Body of pancreas (tissue), 4 donors: ENCODE results near the gene EDC4. TPM values are rescaled to one million over a fixed set of nuclear protein-coding genes. Genes with fewer than 3 reads are reported as not detected.

Experiments used
- ATAC-seq: fragments of 150-250 bp; one replicate; pipeline ENCODE4 v1.9.1; 2016
- DNase-seq, 4 donors: peaks; one replicate each; pipeline ENCODE4 v3.0.0-alpha.2; 2019
- H3K27ac ChIP-seq, 4 donors: fragments of 200-600 bp; sonication (generic); 1 replicate in 3 of 4; 2 replicates in 1 of 4; pipeline versions ENCODE4 v1.5.1 to v1.6.1; 2016 to 2019; ENCODE audit warnings: mild to moderate bottlenecking in 1 of 4, mixed read lengths in 1 of 4, moderate library complexity in 1 of 4
- H3K27me3 ChIP-seq, 2 donors: fragments of 200-600 bp; sonication (generic); one replicate each; pipeline ENCODE4 v1.6.0; 2016; ENCODE audit warnings: mild to moderate bottlenecking in 1 of 2
- H3K36me3 ChIP-seq, 2 donors: fragments of 200-600 bp; sonication (generic); replicated peaks in 1 of 2; 2 replicates each; pipeline ENCODE4 v1.5.1; 2016; ENCODE audit warnings: low read depth in 2 of 2; ENCODE audit not compliant: insufficient read depth in 1 of 2
- H3K4me1 ChIP-seq: fragments of 200-600 bp; sonication (generic); one replicate; pipeline ENCODE4 v1.6.0; 2016
- H3K4me3 ChIP-seq, 2 donors: fragments of 200-600 bp; sonication (generic); 1 replicate in 1 of 2; 2 replicates in 1 of 2; pipeline ENCODE4 v1.5.1; 2016 to 2019
- H3K9me3 ChIP-seq, 3 donors: fragments of 200-600 bp; sonication (generic); 1 replicate in 2 of 3; 2 replicates in 1 of 3; pipeline ENCODE4 v1.5.1; 2016
- POLR2A ChIP-seq, 3 donors: fragments of 450-650 bp; IDR thresholded peaks; one replicate each; pipeline ENCODE4 v1.6.1; 2016; ENCODE audit warnings: antibody characterized with exemption in 3 of 3, mild to moderate bottlenecking in 2 of 3
- WGBS, 2 donors: methylation state at CpG; one replicate each; pipeline ENCODE4 v1.1.5; 2017; 5-methylcytosine and 5-hydroxymethylcytosine counted together
- intact Hi-C: fragments of 100-400 bp; cut with DNase I; formaldehyde crosslinking; loops from one replicate; pipeline ENCODE4 v1.15.1; 2023
- total RNA-seq, 2 donors: library from RNA; depleted of rRNA; stranded (reverse); fragments of >200 nt; gene quantifications; one replicate each; pipeline ENCODE4 v1.1.0, GENCODE V29; 2016
- TF ChIP-seq, protein P1 (sequence below), 7 experiments: fragments of 450-650 bp in 4 of 7; fragments of 200-600 bp in 3 of 7; sonication (generic) in 3 of 7; IDR thresholded peaks; one replicate each; pipeline ENCODE4 v1.5.1; 2016 to 2019; ENCODE audit warnings: antibody characterized with exemption in 7 of 7

The EDC4 gene
- total RNA-seq, 2 donors from 2014 or later: 26.7 to 55.7 TPM

DNA sequence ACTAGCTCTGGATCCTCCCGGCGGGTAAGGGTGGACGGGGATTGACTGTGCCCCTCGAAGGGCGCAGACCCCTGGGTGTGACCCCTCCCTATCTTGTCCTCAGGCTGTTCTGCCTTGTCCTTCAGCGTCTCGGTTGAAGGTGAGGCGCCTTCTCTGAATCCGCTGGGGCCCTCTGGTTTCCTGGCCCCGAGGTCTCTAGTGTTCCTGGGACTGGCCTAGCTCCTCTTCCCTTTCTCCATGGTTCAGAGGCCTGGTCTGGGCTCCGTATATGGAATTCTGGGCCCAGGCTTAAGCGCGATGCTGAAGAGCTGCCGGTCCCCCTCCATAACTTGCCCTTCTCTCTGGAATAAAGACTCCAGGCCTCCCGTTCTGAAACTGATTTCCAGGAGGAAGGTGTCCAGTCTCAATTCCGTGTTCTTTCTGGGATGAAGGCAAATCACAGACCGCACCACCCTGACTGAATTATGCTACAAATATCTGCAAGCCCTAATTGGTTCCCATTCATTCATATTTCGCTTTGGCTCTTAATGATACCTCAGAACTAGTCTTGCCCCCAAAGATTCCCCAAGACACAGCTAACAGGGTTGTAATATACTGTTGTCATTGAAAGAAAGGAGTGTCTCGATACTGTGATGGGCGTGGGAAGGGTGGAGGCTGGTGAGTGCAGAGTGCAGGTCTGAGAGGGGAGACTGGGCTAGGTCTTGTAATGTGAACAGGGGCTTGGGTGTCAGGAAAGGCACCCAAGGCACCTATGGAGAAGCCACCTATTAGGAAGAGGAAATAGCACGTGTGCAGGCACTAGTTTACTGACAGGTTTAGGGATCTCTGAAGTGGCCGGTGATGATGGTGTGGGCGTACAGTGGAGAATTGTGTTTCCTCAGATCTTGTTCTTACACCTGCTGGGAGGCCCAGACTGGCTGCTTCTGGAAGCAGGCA lies 851 bp downstream of the EDC4 start:
- peaks cover 6 to 15% of the 10 kb centered on the region in 2 donors for H3K36me3 ChIP-seq
- WGBS, 2 donors: 10 to 19% methylated on average over 12 to 22 of the region's 23 CpGs

GRCh38 chr16:67874372-67874771 lies 1.5 kb downstream of the EDC4 start:
- DNase-seq: no peak
- H3K36me3 ChIP-seq: peaks cover 13 to 21% of the 10 kb centered on the region in 2 donors
- 36% methylated on average over 3 of the region's 3 CpGs; no CpG with 5 or more reads in 1 of the 2 donors for WGBS, 2 donors

More for the DNA sequence above, 851 bp downstream of the EDC4 start:
- peak overlapping the region; percentile 53 to 80 (median 66) for H3K27ac ChIP-seq
- TF ChIP-seq, protein P1, sequence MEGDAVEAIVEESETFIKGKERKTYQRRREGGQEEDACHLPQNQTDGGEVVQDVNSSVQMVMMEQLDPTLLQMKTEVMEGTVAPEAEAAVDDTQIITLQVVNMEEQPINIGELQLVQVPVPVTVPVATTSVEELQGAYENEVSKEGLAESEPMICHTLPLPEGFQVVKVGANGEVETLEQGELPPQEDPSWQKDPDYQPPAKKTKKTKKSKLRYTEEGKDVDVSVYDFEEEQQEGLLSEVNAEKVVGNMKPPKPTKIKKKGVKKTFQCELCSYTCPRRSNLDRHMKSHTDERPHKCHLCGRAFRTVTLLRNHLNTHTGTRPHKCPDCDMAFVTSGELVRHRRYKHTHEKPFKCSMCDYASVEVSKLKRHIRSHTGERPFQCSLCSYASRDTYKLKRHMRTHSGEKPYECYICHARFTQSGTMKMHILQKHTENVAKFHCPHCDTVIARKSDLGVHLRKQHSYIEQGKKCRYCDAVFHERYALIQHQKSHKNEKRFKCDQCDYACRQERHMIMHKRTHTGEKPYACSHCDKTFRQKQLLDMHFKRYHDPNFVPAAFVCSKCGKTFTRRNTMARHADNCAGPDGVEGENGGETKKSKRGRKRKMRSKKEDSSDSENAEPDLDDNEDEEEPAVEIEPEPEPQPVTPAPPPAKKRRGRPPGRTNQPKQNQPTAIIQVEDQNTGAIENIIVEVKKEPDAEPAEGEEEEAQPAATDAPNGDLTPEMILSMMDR (IDR thresholded peaks at IDR 0.05): no peak
- no peak for TF ChIP-seq POLR2A (IDR thresholded peaks at IDR 0.05)
- peaks cover 33% of the 10 kb centered on the region for H3K4me1 ChIP-seq
- ATAC-seq (no peak), DNase-seq (no peak)
- H3K9me3 ChIP-seq: no peaks in the 10 kb centered on the region
- H3K27me3 ChIP-seq: no peaks in the 10 kb centered on the region
- intact Hi-C loops: no loop called here
- peak overlapping the region; percentile 70 to 85 for H3K4me3 ChIP-seq

DNA sequence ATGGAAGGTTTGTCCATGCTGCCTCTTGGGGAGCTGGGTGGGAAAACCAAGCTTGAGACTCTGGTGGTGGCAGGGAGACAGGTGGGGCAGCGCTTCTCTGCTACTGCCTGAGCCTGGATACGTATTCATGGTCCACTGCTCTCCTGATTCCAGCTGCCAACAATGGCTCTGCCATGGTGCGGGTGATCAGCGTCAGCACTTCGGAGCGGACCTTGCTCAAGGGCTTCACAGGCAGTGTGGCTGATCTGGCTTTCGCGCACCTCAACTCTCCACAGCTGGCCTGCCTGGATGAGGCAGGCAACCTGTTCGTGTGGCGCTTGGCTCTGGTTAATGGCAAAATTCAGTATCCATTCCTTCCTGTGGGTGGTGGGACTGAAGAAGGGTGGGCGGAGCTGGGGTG lies 4.2 kb downstream of the EDC4 start:
- TF ChIP-seq POLR2A (IDR thresholded peaks at IDR 0.05): no peak
- TF ChIP-seq, protein P1 (IDR thresholded peaks at IDR 0.05): no peak
- Histone ChIP-seq H3K4me3 (no peak overlapping the region), H3K4me1 (peaks cover 25% of the 10 kb centered on the region), H3K36me3 (peaks cover 21 to 41% of the 10 kb centered on the region in 2 donors), H3K27ac (no peak overlapping the region), H3K9me3 (no peaks in the 10 kb centered on the region), H3K27me3 (no peaks in the 10 kb centered on the region)
- no peak for DNase-seq
- no peak for ATAC-seq
- intact Hi-C loops: no loop called here
- 92 to 100% methylated on average over 1 to 11 of the region's 11 CpGs for WGBS, 2 donors

More at GRCh38 chr16:67874372-67874771, 1.5 kb downstream of the EDC4 start:
- Histone ChIP-seq H3K4me1 (peaks cover 27% of the 10 kb centered on the region), H3K27ac (no peak overlapping the region), H3K27me3 (no peaks in the 10 kb centered on the region), H3K4me3 (no peak overlapping the region), H3K9me3 (no peaks in the 10 kb centered on the region)
- intact Hi-C loops: no loop called here
- TF ChIP-seq, protein P1 (IDR thresholded peaks at IDR 0.05): no peak
- no peak for TF ChIP-seq POLR2A (IDR thresholded peaks at IDR 0.05)
- ATAC-seq: no peak

DNA sequence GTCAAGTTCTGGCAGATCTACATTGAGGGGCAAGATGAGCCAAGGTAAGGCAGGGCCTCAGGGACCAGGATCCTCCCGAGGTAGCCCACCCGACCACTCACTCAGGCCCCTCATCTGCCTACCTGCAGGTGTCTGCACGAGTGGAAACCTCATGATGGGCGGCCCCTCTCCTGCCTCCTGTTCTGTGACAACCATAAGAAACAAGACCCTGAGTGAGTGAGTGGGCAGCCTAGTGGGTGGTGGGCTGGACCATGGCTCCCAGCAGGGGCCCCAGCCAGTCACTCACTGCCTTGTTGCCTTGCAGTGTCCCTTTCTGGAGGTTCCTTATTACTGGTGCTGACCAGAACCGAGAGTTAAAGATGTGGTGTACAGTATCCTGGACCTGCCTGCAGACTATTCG lies 5.4 kb downstream of the EDC4 start:
- no peak for TF ChIP-seq POLR2A (IDR thresholded peaks at IDR 0.05)
- TF ChIP-seq, protein P1 (IDR thresholded peaks at IDR 0.05): no peak
- Histone ChIP-seq H3K9me3 (no peaks in the 10 kb centered on the region), H3K4me1 (peaks cover 20% of the 10 kb centered on the region), H3K36me3 (peaks cover 21 to 46% of the 10 kb centered on the region in 2 donors), H3K27ac (no peak overlapping the region), H3K27me3 (no peaks in the 10 kb centered on the region), H3K4me3 (no peak overlapping the region)
- ATAC-seq (no peak), DNase-seq (no peak)
- 81 to 82% methylated on average over 5 to 6 of the region's 6 CpGs for WGBS, 2 donors
- intact Hi-C loops: no loop called here
